SK-N-SH (cell line): ENCODE measurements around the gene PCDH1. TPM values are rescaled to one million over a fixed set of nuclear protein-coding genes. Genes with fewer than 3 reads are reported as not detected.

ENCODE experiments used
- CTCF ChIA-PET: fragments of 300-600, 350-600 bp; formaldehyde crosslinking; extraction: SDS; loops from one replicate; lab custom pipeline; 2021; lab: Yijun Ruan, JAX
- POLR2A ChIA-PET: fragments of 350-600 bp; sonication (Branson Sonifier 250); formaldehyde crosslinking; extraction: SDS; loops from one replicate; lab custom pipeline; 2020; ENCODE audit warnings: antibody characterized with exemption, inconsistent platforms; lab: Yijun Ruan, JAX
- DNase-seq: peaks from one replicate; pipeline ENCODE4 v3.0.0; 2012
- H2AFZ ChIP-seq: fragments of 200-600 bp; sonication (generic); 2 replicates; pipeline ENCODE4 v1.8.1; 2016; ENCODE audit warnings: antibody characterized with exemption, mild to moderate bottlenecking, low read depth
- H3F3A ChIP-seq: fragments of 200-600 bp; sonication (generic); replicated peaks from 2 replicates; pipeline ENCODE3; 2016; ENCODE audit warnings: antibody characterized with exemption, mild to moderate bottlenecking; ENCODE audit not compliant: insufficient read depth
- H3K27ac ChIP-seq, 2 experiments: fragments of 200-500 bp in 1 of 2; fragments of 200-600 bp in 1 of 2; sonication (Bioruptor generic) in 1 of 2; sonication (generic), shearing (Covaris generic) in 1 of 2; 2 replicates each; pipeline versions ENCODE4 v1.5.1 to v1.6.1; 2014 to 2016; ENCODE audit warnings: low read depth in 2 of 2, inconsistent platforms in 1 of 2, low read length in 1 of 2, mild to moderate bottlenecking in 1 of 2, mixed read lengths in 1 of 2
- H3K27me3 ChIP-seq: fragments of 200-600 bp; sonication (generic), shearing (Covaris generic); 2 replicates; pipeline ENCODE4 v1.6.1; 2016; ENCODE audit warnings: mixed run types; ENCODE audit not compliant: insufficient read depth
- H3K36me3 ChIP-seq, 2 experiments: fragments of 200-500 bp in 1 of 2; fragments of 200-600 bp in 1 of 2; sonication (Bioruptor generic) in 1 of 2; sonication (generic) in 1 of 2; replicated peaks in 1 of 2; 2 replicates each; pipeline versions ENCODE3 to v1.5.1; 2014 to 2016; ENCODE audit warnings: low read length in 1 of 2, mild to moderate bottlenecking in 1 of 2; ENCODE audit not compliant: insufficient read depth in 2 of 2, control insufficient read depth in 1 of 2
- H3K4me1 ChIP-seq, 2 experiments: fragments of 200-500 bp in 1 of 2; fragments of 200-600 bp in 1 of 2; sonication (Bioruptor generic) in 1 of 2; sonication (generic), shearing (Covaris generic) in 1 of 2; 2 replicates each; pipeline versions ENCODE4 v1.5.1 to v1.6.1; 2014 to 2016; ENCODE audit warnings: low read depth in 1 of 2, low read length in 1 of 2, mixed run types in 1 of 2; ENCODE audit not compliant: insufficient read depth in 2 of 2, control insufficient read depth in 1 of 2
- H3K4me2 ChIP-seq: fragments of 200-600 bp; sonication (generic), shearing (Covaris generic); 2 replicates; pipeline ENCODE4 v1.6.1; 2017; ENCODE audit warnings: mixed run types
- H3K4me3 ChIP-seq, 2 experiments: fragments of 200-500 bp in 1 of 2; fragments of 200-600 bp in 1 of 2; sonication (Bioruptor generic) in 1 of 2; sonication (generic), shearing (Covaris generic) in 1 of 2; 2 replicates each; pipeline versions ENCODE4 v1.5.1 to v1.8.1; 2014 to 2016; ENCODE audit warnings: low read depth in 2 of 2, inconsistent platforms in 1 of 2, low read length in 1 of 2, mild to moderate bottlenecking in 1 of 2, mixed read lengths in 1 of 2, moderate library complexity in 1 of 2
- H3K79me2 ChIP-seq: fragments of 200-600 bp; sonication (generic); 2 replicates; pipeline ENCODE4 v1.8.1; 2017; ENCODE audit warnings: mild to moderate bottlenecking; ENCODE audit not compliant: insufficient read depth
- H3K9ac ChIP-seq: fragments of 200-600 bp; sonication (generic); 2 replicates; pipeline ENCODE4 v1.6.1; 2017; ENCODE audit warnings: mixed run types
- H3K9me2 ChIP-seq: fragments of 200-600 bp; sonication (generic); 2 replicates; pipeline ENCODE4 v1.6.1; 2017; ENCODE audit warnings: mixed run types
- H3K9me3 ChIP-seq: fragments of 200-600 bp; sonication (generic); 2 replicates; pipeline ENCODE4 v1.6.1; 2017; ENCODE audit warnings: mixed run types, mild to moderate bottlenecking, moderate library complexity
- H4K20me1 ChIP-seq: fragments of 200-600 bp; sonication (generic); 2 replicates; pipeline ENCODE4 v1.6.1; 2017; ENCODE audit warnings: mild to moderate bottlenecking, mixed run types; ENCODE audit not compliant: insufficient read depth
- CTCF ChIP-seq: fragments of 200-600 bp; sonication (generic); IDR thresholded peaks from 2 replicates; pipeline ENCODE4 v1.6.1; 2017; ENCODE audit warnings: antibody characterized with exemption, mild to moderate bottlenecking, moderate library complexity
- ELF1 ChIP-seq: IDR thresholded peaks from 2 replicates; pipeline ENCODE4 v1.4.0; 2012
- EZH2phosphoT487 ChIP-seq: fragments of 200-600 bp; sonication (generic); IDR thresholded peaks from 2 replicates; pipeline ENCODE4 v1.6.1; 2017; ENCODE audit warnings: low read depth, mixed run types, mild to moderate bottlenecking, antibody characterized with exemption, moderate library complexity, borderline replicate concordance
- FOSL2 ChIP-seq: IDR thresholded peaks from 2 replicates; pipeline ENCODE4 v1.4.0; 2012; ENCODE audit warnings: low read depth, mild to moderate bottlenecking, moderate library complexity, borderline replicate concordance
- FOXM1 ChIP-seq: IDR thresholded peaks from 2 replicates; pipeline ENCODE4 v1.4.0; 2012; ENCODE audit warnings: low read depth, mild to moderate bottlenecking
- GABPA ChIP-seq: IDR thresholded peaks from 2 replicates; pipeline ENCODE4 v1.4.0; 2012; ENCODE audit warnings: low read depth, mild to moderate bottlenecking
- MAX ChIP-seq: IDR thresholded peaks from 2 replicates; pipeline ENCODE4 v1.4.0; 2012; ENCODE audit warnings: low read depth
- MEF2A ChIP-seq: IDR thresholded peaks from 2 replicates; pipeline ENCODE4 v1.4.0; 2012; ENCODE audit warnings: low read depth, borderline replicate concordance
- REST ChIP-seq: IDR thresholded peaks from 2 replicates; pipeline ENCODE4 v1.6.1; 2012; ENCODE audit warnings: mild to moderate bottlenecking, low read depth, low read length, moderate library complexity
- RFX5 ChIP-seq: IDR thresholded peaks from 2 replicates; pipeline ENCODE4 v1.6.1; 2012; ENCODE audit warnings: mild to moderate bottlenecking, improper control_type of control experiment, low read length
- SIN3A ChIP-seq: IDR thresholded peaks from 2 replicates; pipeline ENCODE4 v1.6.1; 2012; ENCODE audit warnings: low read depth, mild to moderate bottlenecking, low read length, moderate library complexity, borderline replicate concordance
- SMC3 ChIP-seq: IDR thresholded peaks from 2 replicates; pipeline ENCODE4 v1.6.1; 2012; ENCODE audit warnings: low read depth, low read length, improper control_type of control experiment
- TAF1 ChIP-seq: IDR thresholded peaks from 2 replicates; pipeline ENCODE4 v1.6.1; 2012; ENCODE audit warnings: low read depth, mild to moderate bottlenecking, low read length, moderate library complexity, borderline replicate concordance
- TEAD4 ChIP-seq: IDR thresholded peaks from 2 replicates; pipeline ENCODE4 v1.4.0; 2012; ENCODE audit warnings: mild to moderate bottlenecking, borderline replicate concordance; ENCODE audit not compliant: insufficient read depth
- USF1 ChIP-seq: IDR thresholded peaks from 2 replicates; pipeline ENCODE4 v1.4.0; 2012; ENCODE audit warnings: low read depth, borderline replicate concordance
- USF2 ChIP-seq: fragments of 150-350 bp; IDR thresholded peaks from 2 replicates; pipeline ENCODE4 v1.6.1; 2017; ENCODE audit warnings: antibody characterized with exemption, low read length, low read depth, borderline replicate concordance
- YY1 ChIP-seq: IDR thresholded peaks from 2 replicates; pipeline ENCODE4 v1.4.0; 2012; ENCODE audit warnings: low read depth, mild to moderate bottlenecking
- WGBS: methylation state at CpG from one replicate; pipeline ENCODE4 v1.1.6; 2017; ENCODE audit warnings: low lambda C conversion rate; 5-methylcytosine and 5-hydroxymethylcytosine counted together
- polyA plus RNA-seq, 3 experiments: library from polyadenylated mRNA; depleted of rRNA; stranded (reverse); fragments of >200 nt; gene quantifications; 2 replicates each; pipeline ENCODE4 v1.2.3, GENCODE V29; 2012

The PCDH1 gene
- polyA plus RNA-seq, 1 of the 3 experiments (the other 2 are of a cell fraction), result 0.08 TPM

- peaks cover 0 to 13% of the 10 kb centered on the region in 2 experiments; a peak in 1 of 4 replicates for H3K4me1 ChIP-seq
- no peaks in the 10 kb centered on the region for H4K20me1 ChIP-seq
- no peaks in the 10 kb centered on the region for H3K9me3 ChIP-seq
- H3K4me3 ChIP-seq, result no peak overlapping the region
- H3K79me2 ChIP-seq, result no peaks in the 10 kb centered on the region
- no peaks in the 10 kb centered on the region for H3K36me3 ChIP-seq
- peaks cover 3% of the 10 kb centered on the region; the same call in 1 of the 2 replicates for H3K27me3 ChIP-seq
- no peak for DNase-seq
- no peak overlapping the region for H3K4me2 ChIP-seq
- no peak overlapping the region for H2AFZ ChIP-seq
- POLR2A ChIA-PET, result no interaction called here
- no peak overlapping the region for H3K9ac ChIP-seq
- H3F3A ChIP-seq, result no peaks in the 10 kb centered on the region
- H3K9me2 ChIP-seq, result no peaks in the 10 kb centered on the region
- 0% methylated on average over 1 of the region's 1 CpG for WGBS
- no peak overlapping the region for H3K27ac ChIP-seq
- CTCF ChIA-PET, result interaction anchor here (1.4 to 6.0 kb wide), 5 partner anchors 7 to 215 kb away, joined by 3 to 30 read pairs (median 6); no protein-coding TSS in a partner anchor
- TF ChIP-seq EZH2phosphoT487 (no peak), ELF1 (no peak), TEAD4 (no peak), CTCF (no peak), SIN3A (no peak), YY1 (no peak), MEF2A (no peak), USF1 (no peak), MAX (no peak), SMC3 (no peak), REST (no peak), TAF1 (no peak), GABPA (no peak), FOSL2 (no peak), USF2 (no peak), FOXM1 (no peak), RFX5 (no peak)
- TF ChIP-seq, all 33 proteins: peak for 0
These were observed 28.8 kb upstream of the PCDH1 start for GRCh38 chr5:141906972-141907371.
